Measurements from ENCODE around the gene LRRC4C. TPM values are rescaled to one million over a fixed set of nuclear protein-coding genes. Genes with fewer than 3 reads are reported as not detected.

Gene LRRC4C
- total RNA-seq, 2 donors from 2014 or later, result 0.95 to 3.2 TPM

- H3K4me1 ChIP-seq (ENCODE audit: control insufficient read depth in 1 of 2, low read depth in 2 of 2), result no peaks in the 10 kb centered on the region
- no peaks in the 10 kb centered on the region for H3K27me3 ChIP-seq (replicated peaks; ENCODE audit: insufficient read depth)
- no peak for TF ChIP-seq CTCF (IDR thresholded peaks at IDR 0.05)
- no peak overlapping the region for H3K4me3 ChIP-seq
- no peak for ATAC-seq (ENCODE audit: insufficient number of reproducible peaks, low FRiP score, low read depth)
- DNase-seq (ENCODE audit: low spot score), result no peak
- no peaks in the 10 kb centered on the region for H3K9me3 ChIP-seq
- H3K36me3 ChIP-seq, result no peaks in the 10 kb centered on the region
- no peak overlapping the region for H3K27ac ChIP-seq
These were observed 1186.2 kb downstream of the LRRC4C start for GRCh38 chr11:40273192-40273732.

- H3K27ac ChIP-seq, result no peak overlapping the region
- H3K27me3 ChIP-seq (replicated peaks; ENCODE audit: insufficient read depth), result no peaks in the 10 kb centered on the region
- H3K9me3 ChIP-seq, result no peaks in the 10 kb centered on the region
- no peak overlapping the region for H3K4me3 ChIP-seq
- ATAC-seq (ENCODE audit: insufficient number of reproducible peaks, low FRiP score, low read depth) (no peak), DNase-seq (ENCODE audit: low spot score) (no peak)
- no peaks in the 10 kb centered on the region for H3K36me3 ChIP-seq
- no peak for TF ChIP-seq CTCF (IDR thresholded peaks at IDR 0.05)
- no peaks in the 10 kb centered on the region for H3K4me1 ChIP-seq (ENCODE audit: control insufficient read depth in 1 of 2, low read depth in 2 of 2)
These were observed 1188.1 kb downstream of the LRRC4C start for GRCh38 chr11:40271361-40271760.

GRCh38 chr11:40269865-40270264, 1189.6 kb downstream of the LRRC4C start:
- DNase-seq (ENCODE audit: low spot score) (no peak), ATAC-seq (ENCODE audit: insufficient number of reproducible peaks, low FRiP score, low read depth) (no peak)
- Histone ChIP-seq H3K4me3 (no peak overlapping the region), H3K27me3 (replicated peaks; ENCODE audit: insufficient read depth) (no peaks in the 10 kb centered on the region), H3K4me1 (ENCODE audit: control insufficient read depth in 1 of 2, low read depth in 2 of 2) (no peaks in the 10 kb centered on the region), H3K27ac (no peak overlapping the region), H3K36me3 (no peaks in the 10 kb centered on the region), H3K9me3 (no peaks in the 10 kb centered on the region)
- no peak for TF ChIP-seq CTCF (IDR thresholded peaks at IDR 0.05)

- no peak for TF ChIP-seq CTCF (IDR thresholded peaks at IDR 0.05)
- Histone ChIP-seq H3K27me3 (replicated peaks; ENCODE audit: insufficient read depth) (no peaks in the 10 kb centered on the region), H3K4me3 (no peak overlapping the region), H3K4me1 (ENCODE audit: control insufficient read depth in 1 of 2, low read depth in 2 of 2) (no peaks in the 10 kb centered on the region), H3K36me3 (no peaks in the 10 kb centered on the region), H3K9me3 (no peaks in the 10 kb centered on the region), H3K27ac (no peak overlapping the region)
- DNase-seq (ENCODE audit: low spot score), result no peak
- ATAC-seq (ENCODE audit: insufficient number of reproducible peaks, low FRiP score, low read depth), result no peak
These were observed 1190.9 kb downstream of the LRRC4C start for GRCh38 chr11:40268551-40268950.

- TF ChIP-seq CTCF (IDR thresholded peaks at IDR 0.05), result no peak
- Histone ChIP-seq H3K27me3 (replicated peaks; ENCODE audit: insufficient read depth) (no peaks in the 10 kb centered on the region), H3K36me3 (no peaks in the 10 kb centered on the region), H3K4me3 (no peak overlapping the region), H3K9me3 (no peaks in the 10 kb centered on the region), H3K27ac (no peak overlapping the region), H3K4me1 (ENCODE audit: control insufficient read depth in 1 of 2, low read depth in 2 of 2) (no peaks in the 10 kb centered on the region)
- DNase-seq (ENCODE audit: low spot score), result no peak
- ATAC-seq (ENCODE audit: insufficient number of reproducible peaks, low FRiP score, low read depth), result no peak
These were observed 1204.0 kb downstream of the LRRC4C start for GRCh38 chr11:40255457-40255856.
